Stomach (tissue), 19 donors: Measurements from ENCODE around the gene AWAT2. TPM values are rescaled to one million over a fixed set of nuclear protein-coding genes. Genes with fewer than 3 reads are reported as not detected.
A peak's percentile ranks its signal among the peaks of the same experiment; 100 is the strongest.

Experiments used
- DNase-seq, 2 donors: peaks; one replicate each; pipeline versions ENCODE4 v3.0.0 to v3.0.0-alpha.2; 2013 to 2019
- H3K27ac ChIP-seq, 5 donors: fragments of 200-600 bp in 4 of 5; sonication (generic) in 4 of 5; one replicate each; pipeline ENCODE4 v1.5.1; 2013 to 2019; ENCODE audit warnings: mild to moderate bottlenecking in 1 of 5, moderate library complexity in 1 of 5
- H3K27me3 ChIP-seq, 3 donors: fragments of 200-600 bp; sonication (generic); one replicate each; pipeline ENCODE4 v1.5.1; 2017 to 2019; ENCODE audit warnings: mixed run types in 1 of 3
- H3K36me3 ChIP-seq, 4 donors: fragments of 200-600 bp; sonication (generic); 1 replicate in 3 of 4; 2 replicates in 1 of 4; pipeline ENCODE4 v1.5.1; 2016 to 2019
- H3K4me1 ChIP-seq, 4 donors: fragments of 200-600 bp; sonication (generic); one replicate each; pipeline ENCODE4 v1.5.1; 2016 to 2019
- H3K4me3 ChIP-seq, 4 donors: fragments of 200-600 bp; sonication (generic) in 3 of 4; one replicate each; pipeline ENCODE4 v1.5.1; 2016 to 2019; ENCODE audit warnings: mild to moderate bottlenecking in 1 of 4
- H3K9me3 ChIP-seq, 4 donors: fragments of 200-600 bp; sonication (generic); one replicate each; pipeline ENCODE4 v1.5.1; 2016 to 2019
- CTCF ChIP-seq, 7 experiments: fragments of 450-650 bp in 4 of 7; fragments of 200-600 bp in 3 of 7; sonication (generic) in 3 of 7; IDR thresholded peaks; one replicate each; pipeline ENCODE4 v1.5.1; 2016 to 2019; ENCODE audit warnings: antibody characterized with exemption in 7 of 7, control low read depth in 2 of 7, mild to moderate bottlenecking in 1 of 7
- EP300 ChIP-seq: sonication (generic); formaldehyde crosslinking; IDR thresholded peaks from one replicate; pipeline ENCODE4 v1.6.1; 2017; ENCODE audit warnings: antibody characterized with exemption
- POLR2A ChIP-seq, 4 donors: fragments of 450-650 bp; IDR thresholded peaks; one replicate each; pipeline ENCODE4 v1.6.1; 2016; ENCODE audit warnings: antibody characterized with exemption in 4 of 4, control low read depth in 2 of 4, mild to moderate bottlenecking in 1 of 4, moderate library complexity in 1 of 4
- POLR2AphosphoS5 ChIP-seq, 3 donors: sonication (generic); formaldehyde crosslinking; IDR thresholded peaks; one replicate each; pipeline ENCODE4 v1.6.1; 2016; ENCODE audit warnings: antibody characterized with exemption in 3 of 3
- WGBS, 5 donors: extraction: QIAGEN DNeasy Blood & Tissue Kit in 3 of 5; methylation state at CpG; one replicate each; pipeline versions ENCODE4 v1.1.5 to v1.1.7; 2013 to 2018; 5-methylcytosine and 5-hydroxymethylcytosine counted together
- intact Hi-C: fragments of 100-400 bp; cut with DNase I; formaldehyde crosslinking; loops from one replicate; pipeline ENCODE4 v1.15.1; 2023; ENCODE audit warnings: low total_unique reads
- long read RNA-seq, 10 donors: transcript quantifications; one replicate each; lab custom pipeline, GENCODE V29; 2026
- polyA plus RNA-seq, 3 donors: library from polyadenylated mRNA; stranded (reverse); fragments of 200-250 nt; gene quantifications; one replicate each; pipeline ENCODE4 v1.2.3, GENCODE V29; 2013
- total RNA-seq, 5 donors: library from RNA; depleted of rRNA; stranded (reverse); fragments of >200 nt; gene quantifications; one replicate each; pipeline versions ENCODE4 v1.1.0 to v1.2.3, GENCODE V29; 2014 to 2016
- donor health status: healthy with polysubstance abuse.
- donor health status: Bipolar disorder and iron deficiency.
- donor health status: healthy.

The AWAT2 gene
- total RNA-seq (not detected), polyA plus RNA-seq (not detected)
- long read RNA-seq, donor 1: 0 reads
- long read RNA-seq, donor 2: 0 reads
- long read RNA-seq, donor 3: 0 reads
- long read RNA-seq, donor 4: 0 reads
- long read RNA-seq, donor 5: 0 reads
- long read RNA-seq, donor 6: 0 reads
- long read RNA-seq, donor 7: 0 reads
- long read RNA-seq, donor 8: 0 reads
- long read RNA-seq, donor 9: 0 reads
- long read RNA-seq, donor 10: 0 reads

- intact Hi-C loops: no loop called here
- Histone ChIP-seq H3K27ac (no peak within 1 kb of the TSS), H3K9me3 (peaks cover 0 to 7% (median 0%) of the 10 kb centered on the region in 4 donors), H3K36me3 (no peaks in the 10 kb centered on the region), H3K4me3 (no peak within 1 kb of the TSS), H3K27me3 (peaks cover 0 to 10% (median 0%) of the 10 kb centered on the region in 3 donors), H3K4me1 (no peaks in the 10 kb centered on the region)
- DNase-seq: no peak
- WGBS, 5 donors: 69 to 93% (median 86%) methylated on average over 3 to 4 of the region's 4 CpGs
- no peak for TF ChIP-seq POLR2AphosphoS5 (IDR thresholded peaks at IDR 0.05)
- no peak for TF ChIP-seq POLR2A (IDR thresholded peaks at IDR 0.05)
- no peak for TF ChIP-seq EP300
- no peak for TF ChIP-seq CTCF (IDR thresholded peaks at IDR 0.05)
These were observed at the start of gene AWAT2 for GRCh38 chrX:70049925-70050324. TSS of gene AWAT2 (minus strand) at chrX:70049938. CDS start at chrX:70049932, 6 bp downstream.

- TF ChIP-seq POLR2A (IDR thresholded peaks at IDR 0.05) (no peak), CTCF (IDR thresholded peaks at IDR 0.05) (no peak), EP300 (no peak), POLR2AphosphoS5 (IDR thresholded peaks at IDR 0.05) (no peak)
These were observed 46.3 kb upstream of the AWAT2 start for GRCh38 chrX:70096052-70096451.

GRCh38 chrX:70092247-70092646 lies 42.5 kb upstream of the AWAT2 start:
- peaks cover 0 to 16% (median 7%) of the 10 kb centered on the region in 4 donors for H3K4me1 ChIP-seq
- H3K27ac ChIP-seq: no peak overlapping the region
- no peaks in the 10 kb centered on the region for H3K36me3 ChIP-seq
- DNase-seq: no peak
- no peak for TF ChIP-seq POLR2AphosphoS5 (IDR thresholded peaks at IDR 0.05)
- no peak overlapping the region for H3K4me3 ChIP-seq
- 84 to 92% (median 88%) methylated on average over 4 of the region's 4 CpGs for WGBS, 5 donors
- H3K9me3 ChIP-seq: no peaks in the 10 kb centered on the region
- intact Hi-C loops: loop anchor here (10.0 kb wide), 1 partner anchor 57 kb away; no protein-coding TSS in a partner anchor
- no peaks in the 10 kb centered on the region for H3K27me3 ChIP-seq

More at GRCh38 chrX:70096052-70096451, 46.3 kb upstream of the AWAT2 start:
- Histone ChIP-seq H3K9me3 (no peaks in the 10 kb centered on the region), H3K4me1 (no peaks in the 10 kb centered on the region), H3K4me3 (no peak overlapping the region), H3K27me3 (no peaks in the 10 kb centered on the region), H3K36me3 (no peaks in the 10 kb centered on the region), H3K27ac (no peak overlapping the region)
- peak in 1 of 2 donors; percentile 27 for DNase-seq
- WGBS, 5 donors: 42 to 83% (median 61%) methylated on average over 2 of the region's 2 CpGs
- intact Hi-C loops: loop anchor here (10.0 kb wide), 1 partner anchor 61 kb away; no protein-coding TSS in a partner anchor

- intact Hi-C loops: loop anchor here (10.0 kb wide), 1 partner anchor 55 kb away; no protein-coding TSS in a partner anchor
- Histone ChIP-seq H3K4me3 (no peak overlapping the region), H3K9me3 (no peaks in the 10 kb centered on the region), H3K27ac (no peak overlapping the region), H3K4me1 (peaks cover 0 to 16% (median 7%) of the 10 kb centered on the region in 4 donors), H3K36me3 (no peaks in the 10 kb centered on the region), H3K27me3 (no peaks in the 10 kb centered on the region)
- TF ChIP-seq POLR2A (IDR thresholded peaks at IDR 0.05) (no peak), CTCF (IDR thresholded peaks at IDR 0.05) (no peak), POLR2AphosphoS5 (IDR thresholded peaks at IDR 0.05) (no peak), EP300 (no peak)
- no peak for DNase-seq
- WGBS, 5 donors: 36 to 65% (median 50%) methylated on average over 1 of the region's 1 CpG
These were observed 40.0 kb upstream of the AWAT2 start for GRCh38 chrX:70089604-70090297.
